ENCODE data around the gene MAML2. TPM values are rescaled to one million over a fixed set of nuclear protein-coding genes. Genes with fewer than 3 reads are reported as not detected.

The MAML2 gene
- total RNA-seq, 4 donors from 2014 or later, result 34.2 to 49.8 (median 44.4) TPM

DNA sequence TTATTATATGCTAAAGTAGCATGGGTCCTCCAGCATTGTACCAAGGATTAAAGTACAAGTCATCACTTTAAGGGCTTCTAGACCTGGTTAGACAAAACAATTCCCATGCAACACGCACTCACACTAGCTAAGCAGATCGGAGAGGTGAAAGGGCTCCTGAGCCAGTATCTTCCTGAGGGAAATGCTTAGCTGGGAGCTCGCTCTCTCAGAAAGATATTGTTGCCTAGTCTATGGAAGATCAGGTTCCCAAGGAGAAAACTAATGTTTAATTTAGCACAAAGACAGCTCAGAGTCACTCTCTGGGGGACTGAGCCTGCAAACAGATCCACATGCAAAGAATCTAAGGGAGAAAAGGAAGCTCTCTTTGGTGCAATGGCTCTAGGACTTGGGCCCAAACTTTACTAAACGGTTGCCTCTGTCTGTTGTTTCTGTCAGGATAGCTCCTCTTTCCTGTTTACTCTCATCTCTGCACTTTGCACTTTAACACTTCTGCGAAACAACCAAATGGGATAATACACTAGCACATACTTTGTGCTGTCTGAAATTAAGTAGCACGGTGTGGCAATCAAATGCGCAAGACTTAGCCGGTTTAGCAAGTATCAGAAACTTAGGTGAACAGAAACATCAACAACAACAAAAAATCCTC lies 10.7 kb downstream of the MAML2 start:
- DNase-seq (ENCODE audit: low spot score) (no peak), ATAC-seq (ENCODE audit: low FRiP score) (no peak)
- TF ChIP-seq, protein P1, sequence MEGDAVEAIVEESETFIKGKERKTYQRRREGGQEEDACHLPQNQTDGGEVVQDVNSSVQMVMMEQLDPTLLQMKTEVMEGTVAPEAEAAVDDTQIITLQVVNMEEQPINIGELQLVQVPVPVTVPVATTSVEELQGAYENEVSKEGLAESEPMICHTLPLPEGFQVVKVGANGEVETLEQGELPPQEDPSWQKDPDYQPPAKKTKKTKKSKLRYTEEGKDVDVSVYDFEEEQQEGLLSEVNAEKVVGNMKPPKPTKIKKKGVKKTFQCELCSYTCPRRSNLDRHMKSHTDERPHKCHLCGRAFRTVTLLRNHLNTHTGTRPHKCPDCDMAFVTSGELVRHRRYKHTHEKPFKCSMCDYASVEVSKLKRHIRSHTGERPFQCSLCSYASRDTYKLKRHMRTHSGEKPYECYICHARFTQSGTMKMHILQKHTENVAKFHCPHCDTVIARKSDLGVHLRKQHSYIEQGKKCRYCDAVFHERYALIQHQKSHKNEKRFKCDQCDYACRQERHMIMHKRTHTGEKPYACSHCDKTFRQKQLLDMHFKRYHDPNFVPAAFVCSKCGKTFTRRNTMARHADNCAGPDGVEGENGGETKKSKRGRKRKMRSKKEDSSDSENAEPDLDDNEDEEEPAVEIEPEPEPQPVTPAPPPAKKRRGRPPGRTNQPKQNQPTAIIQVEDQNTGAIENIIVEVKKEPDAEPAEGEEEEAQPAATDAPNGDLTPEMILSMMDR (IDR thresholded peaks at IDR 0.05), result no peak

GRCh38 chr11:96331699-96332116 lies 11.3 kb downstream of the MAML2 start:
- TF ChIP-seq, protein P1 (IDR thresholded peaks at IDR 0.05), result no peak
- DNase-seq (ENCODE audit: low spot score) (no peak), ATAC-seq (ENCODE audit: low FRiP score) (no peak)

GRCh38 chr11:96330511-96330859 lies 12.5 kb downstream of the MAML2 start:
- no peak for DNase-seq (ENCODE audit: low spot score)
- no peak for ATAC-seq (ENCODE audit: low FRiP score)
- TF ChIP-seq, protein P1 (IDR thresholded peaks at IDR 0.05), result no peak

DNA sequence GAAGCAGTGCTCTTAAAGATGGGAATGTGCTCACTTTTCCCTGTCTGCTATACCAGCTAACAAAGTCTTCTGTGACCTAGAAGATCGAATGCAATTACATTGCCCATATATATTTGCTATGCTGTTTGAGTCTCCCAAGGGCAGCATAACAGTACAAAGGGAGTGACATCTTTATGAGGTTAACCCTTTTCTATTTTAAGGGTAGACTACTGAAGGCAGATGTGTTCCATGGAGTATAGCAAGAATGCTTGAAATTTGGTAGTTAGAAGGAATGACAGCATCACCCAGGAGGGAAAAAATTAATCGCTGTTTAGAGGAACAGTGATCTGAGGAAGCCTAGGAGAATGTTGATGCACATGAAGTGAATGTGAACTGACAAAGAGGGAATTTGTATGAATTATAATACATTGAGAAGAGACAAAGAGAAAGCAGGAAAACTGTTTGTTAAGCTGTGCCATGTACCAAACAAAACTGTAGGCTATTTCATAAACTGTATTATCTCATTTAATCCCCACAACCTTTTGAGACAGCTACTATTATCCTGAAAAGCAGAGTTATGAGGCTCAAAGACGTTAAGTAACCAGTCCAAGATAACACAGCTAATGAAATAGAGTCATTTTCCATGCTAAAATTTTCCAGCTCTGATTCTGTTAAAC lies 13.0 kb downstream of the MAML2 start:
- TF ChIP-seq, protein P1 (IDR thresholded peaks at IDR 0.05), result no peak
- no peak for DNase-seq (ENCODE audit: low spot score)
- ATAC-seq (ENCODE audit: low FRiP score), result no peak

GRCh38 chr11:96329419-96329818 lies 13.6 kb downstream of the MAML2 start:
- no peak for DNase-seq (ENCODE audit: low spot score)

GRCh38 chr11:96328395-96329010 lies 14.5 kb downstream of the MAML2 start:
- no peak for ATAC-seq (ENCODE audit: low FRiP score)
- TF ChIP-seq, protein P1 (IDR thresholded peaks at IDR 0.05), result no peak
- no peak for DNase-seq (ENCODE audit: low spot score)

More at GRCh38 chr11:96329419-96329818, 13.6 kb downstream of the MAML2 start:
- TF ChIP-seq, protein P1 (IDR thresholded peaks at IDR 0.05), result no peak
- no peak for ATAC-seq (ENCODE audit: low FRiP score)

All from omental fat pad (tissue), 4 donors.